HG03565 (cell line): ENCODE data around the gene HMCN1.
"Not testable (repeated sequence)": the region's sequence is repeated elsewhere in the genome, so short reads cannot be mapped to it uniquely, and the experiment has no call there.

Source experiments
- ATAC-seq: cut with Tn5 transposase; IDR thresholded peaks from one replicate; pipeline ENCODE4 v1.9.1; 2021; ENCODE audit warnings: mild to moderate bottlenecking, moderate library complexity; ENCODE audit not compliant: unreplicated experiment

The HMCN1 gene

GRCh38 chr1:186125511-186125910, 391.3 kb downstream of the HMCN1 start:
- no peak for ATAC-seq

DNA sequence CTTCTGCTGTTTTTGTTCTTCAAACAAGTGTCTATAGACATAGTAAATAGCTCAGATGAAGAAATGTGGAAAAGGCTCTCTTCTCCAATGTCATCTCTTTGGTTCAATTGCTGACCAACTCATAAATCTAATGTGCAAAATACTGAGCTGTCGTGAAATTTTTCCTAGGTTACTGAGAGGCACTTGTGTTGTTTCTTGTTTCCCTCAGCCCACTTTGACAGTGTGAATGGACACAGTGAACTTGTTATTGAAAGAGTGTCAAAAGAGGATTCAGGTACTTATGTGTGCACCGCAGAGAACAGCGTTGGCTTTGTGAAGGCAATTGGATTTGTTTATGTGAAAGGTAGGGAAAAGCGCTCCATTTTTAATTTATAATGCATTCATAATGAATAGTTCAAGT, 395.6 kb downstream of the HMCN1 start:
- ATAC-seq: no peak

DNA sequence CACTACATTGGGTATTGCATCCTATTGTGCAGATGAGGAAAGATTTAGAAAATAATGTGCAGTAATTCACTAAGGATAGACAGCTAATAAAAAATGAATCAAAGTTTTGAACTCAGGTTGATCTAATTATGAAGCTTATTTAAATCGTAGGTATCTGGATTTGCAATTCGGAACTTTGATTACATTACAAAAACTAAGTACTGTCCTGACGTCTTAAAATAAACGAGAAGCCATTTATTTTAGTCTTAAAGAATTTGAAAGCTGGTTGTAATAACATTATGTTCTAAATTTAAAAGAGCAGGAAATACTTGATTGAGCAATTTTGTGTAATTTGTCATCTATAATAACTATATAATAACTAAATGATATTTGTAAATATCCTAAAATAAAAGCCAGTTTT, 404.9 kb downstream of the HMCN1 start:
- no peak for ATAC-seq

- ATAC-seq: no peak
Observed at GRCh38 chr1:186139701-186140100, 405.5 kb downstream of the HMCN1 start.

DNA sequence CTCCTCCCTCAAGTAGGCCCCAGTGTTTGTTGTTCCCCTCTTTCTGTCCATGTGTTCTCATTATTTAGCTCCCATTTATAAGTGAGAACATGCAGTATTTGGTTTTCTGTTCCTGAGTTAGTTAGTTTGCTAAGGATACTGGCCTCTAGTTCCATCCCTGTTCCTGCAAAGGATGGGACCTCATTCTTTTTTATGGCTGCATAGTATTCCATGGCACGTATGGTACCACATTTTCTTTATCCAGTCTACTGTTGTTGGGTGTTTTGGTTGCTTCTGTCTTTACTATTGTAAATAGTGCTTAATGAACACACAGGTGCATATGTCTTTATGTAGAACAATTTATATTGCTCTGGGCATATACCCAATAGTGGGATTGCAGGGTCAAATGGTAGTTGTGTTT, 408.0 kb downstream of the HMCN1 start:
- ATAC-seq: no peak

GRCh38 chr1:186142916-186143315, 408.7 kb downstream of the HMCN1 start:
- ATAC-seq: no peak

DNA sequence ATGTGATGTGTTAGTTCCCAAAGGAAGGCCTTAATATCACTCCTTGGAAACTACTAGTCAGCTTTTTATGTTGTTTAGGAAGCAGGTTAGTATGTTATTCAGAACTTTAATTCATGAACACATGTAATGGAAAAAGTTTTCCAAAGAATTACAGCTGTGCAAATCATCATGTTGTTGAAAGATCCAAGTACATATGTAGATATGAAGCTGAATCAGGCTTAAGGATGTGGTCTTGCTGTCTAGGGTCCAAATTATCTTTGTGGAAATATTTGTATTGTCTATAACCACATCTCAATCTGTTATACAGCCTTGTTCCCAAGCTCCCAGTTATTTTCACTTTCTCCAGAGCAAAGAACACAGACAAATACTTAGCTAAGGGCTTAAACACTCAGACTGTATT, 409.3 kb downstream of the HMCN1 start:
- ATAC-seq: no peak

GRCh38 chr1:186144505-186144904, 410.3 kb downstream of the HMCN1 start:
- no peak for ATAC-seq

DNA sequence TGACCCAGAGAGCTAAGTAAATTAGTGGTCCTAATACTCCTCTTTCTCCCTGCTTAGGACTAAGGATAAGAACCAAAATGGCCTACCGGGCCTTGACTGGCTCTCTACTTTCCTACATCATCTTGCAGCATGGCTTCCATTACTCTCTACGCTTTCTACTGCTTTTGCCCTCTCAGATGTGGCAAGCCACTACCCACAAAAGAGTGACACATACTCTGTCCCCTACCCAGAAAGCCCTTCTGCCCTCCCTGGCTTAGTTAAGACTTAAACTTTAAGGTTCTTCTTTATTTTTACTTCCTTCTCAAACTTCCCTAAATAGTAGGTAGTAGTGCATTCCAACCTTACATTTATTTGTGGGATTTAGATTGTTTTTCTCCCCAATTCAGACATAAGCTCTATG, 412.8 kb downstream of the HMCN1 start:
- no peak for ATAC-seq

DNA sequence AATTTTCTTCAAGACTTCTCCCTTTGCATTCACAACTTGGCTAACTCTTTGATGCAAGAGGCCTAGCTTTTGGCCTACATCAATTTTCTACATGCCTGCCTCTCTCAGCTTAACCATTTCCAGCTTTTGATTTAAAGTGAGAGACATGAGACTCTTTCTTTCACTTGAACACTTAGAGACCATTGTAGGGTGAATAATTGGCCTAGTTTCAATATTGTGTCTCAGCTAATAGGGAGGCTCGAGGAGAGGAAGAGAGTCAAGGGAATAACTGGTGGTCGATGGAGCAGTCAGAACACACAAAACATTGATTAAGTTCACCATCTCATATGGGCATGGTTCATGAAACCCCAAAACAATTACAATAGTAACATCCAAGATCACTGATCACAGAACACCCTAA, 415.4 kb downstream of the HMCN1 start:
- no peak for ATAC-seq

DNA sequence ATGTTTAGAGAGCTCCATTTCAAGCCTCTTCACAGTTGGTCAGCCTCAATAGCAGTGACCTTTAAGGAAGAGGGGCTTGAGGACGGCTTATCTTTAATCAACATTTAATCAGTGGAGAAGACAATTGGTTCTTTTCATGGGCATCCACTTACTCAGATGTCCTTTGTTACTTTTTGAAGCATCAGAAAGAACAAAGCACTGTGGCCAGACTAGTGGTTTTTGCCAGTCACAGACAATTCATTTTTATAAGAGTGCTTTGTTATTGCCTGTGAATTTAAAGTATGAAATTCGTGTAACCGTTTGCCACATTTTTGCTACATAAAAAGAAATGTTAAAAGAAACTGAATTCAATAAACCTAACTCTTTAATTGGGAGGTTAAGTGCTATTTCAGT, 418.0 kb downstream of the HMCN1 start:
- ATAC-seq: no peak

- no peak for ATAC-seq
Observed at GRCh38 chr1:186152620-186153239, 418.5 kb downstream of the HMCN1 start.

DNA sequence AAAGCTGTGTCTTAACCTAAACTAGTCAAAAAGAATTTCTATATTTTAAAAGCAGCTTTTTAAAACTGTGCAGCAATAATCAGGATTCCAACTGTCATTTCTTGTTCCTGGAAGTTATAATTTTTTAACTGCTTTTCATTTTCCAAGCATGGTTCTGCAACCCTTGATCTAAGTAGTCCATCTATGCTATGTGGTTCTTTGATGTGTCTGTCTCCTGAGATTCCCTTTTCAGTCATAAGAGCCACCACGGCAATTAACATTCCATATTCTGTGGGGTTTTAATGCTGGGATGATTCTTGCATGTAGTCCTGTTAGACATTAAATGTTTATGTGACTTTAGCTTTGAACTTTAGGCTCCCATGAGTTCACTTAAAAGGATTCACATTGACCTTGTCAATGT, 420.5 kb downstream of the HMCN1 start:
- ATAC-seq: no peak

GRCh38 chr1:186155594-186155993, 421.4 kb downstream of the HMCN1 start:
- ATAC-seq: peak; percentile 68

DNA sequence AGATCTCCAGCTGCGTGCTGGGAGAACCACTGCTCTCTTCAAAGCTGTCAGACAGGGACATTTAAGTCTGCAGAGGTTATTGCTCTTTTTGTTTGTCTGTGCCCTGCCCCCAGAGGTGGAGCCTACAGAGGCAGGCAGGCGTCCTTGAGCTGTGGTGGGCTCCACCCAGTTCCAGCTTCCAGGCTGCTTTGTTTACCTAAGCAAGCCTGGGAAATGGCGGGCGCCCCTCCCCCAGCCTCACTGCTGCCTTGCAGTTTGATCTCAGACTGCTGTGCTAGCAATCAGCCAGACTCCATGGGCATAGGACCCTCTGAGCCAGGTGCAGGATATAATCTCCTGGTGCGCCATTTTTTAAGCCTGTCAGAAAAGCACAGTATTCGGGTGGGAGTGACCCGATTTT, 428.7 kb downstream of the HMCN1 start:
- not testable (repeated sequence) for ATAC-seq

GRCh38 chr1:186164773-186165172, 430.6 kb downstream of the HMCN1 start:
- ATAC-seq: no peak

GRCh38 chr1:186165303-186165702, 431.1 kb downstream of the HMCN1 start:
- ATAC-seq: no peak

GRCh38 chr1:186167096-186167668, 433.0 kb downstream of the HMCN1 start:
- ATAC-seq: no peak

GRCh38 chr1:186175588-186175987, 441.4 kb downstream of the HMCN1 start:
- ATAC-seq: no peak

DNA sequence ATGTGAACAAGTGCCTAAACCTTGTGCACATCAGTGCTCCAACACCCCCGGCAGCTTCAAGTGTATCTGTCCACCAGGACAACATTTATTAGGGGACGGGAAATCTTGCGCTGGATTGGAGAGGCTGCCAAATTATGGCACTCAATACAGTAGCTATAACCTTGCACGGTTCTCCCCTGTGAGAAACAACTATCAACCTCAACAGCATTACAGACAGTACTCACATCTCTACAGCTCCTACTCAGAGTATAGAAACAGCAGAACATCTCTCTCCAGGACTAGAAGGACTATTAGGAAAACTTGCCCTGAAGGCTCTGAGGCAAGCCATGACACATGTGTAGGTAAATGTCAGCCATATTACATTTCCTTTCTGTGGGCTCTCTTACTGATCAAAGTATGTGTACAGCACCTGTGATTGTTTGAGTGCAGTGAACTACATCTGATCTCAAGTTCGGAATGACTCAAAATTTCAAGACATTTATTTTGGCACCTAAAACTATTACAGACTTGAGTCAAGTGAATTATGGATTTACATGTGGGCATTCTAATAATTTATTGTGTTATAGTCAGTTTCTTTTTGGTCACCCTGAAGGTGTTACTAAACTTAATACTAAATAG, 444.3 kb downstream of the HMCN1 start:
- peak; percentile 68 for ATAC-seq

DNA sequence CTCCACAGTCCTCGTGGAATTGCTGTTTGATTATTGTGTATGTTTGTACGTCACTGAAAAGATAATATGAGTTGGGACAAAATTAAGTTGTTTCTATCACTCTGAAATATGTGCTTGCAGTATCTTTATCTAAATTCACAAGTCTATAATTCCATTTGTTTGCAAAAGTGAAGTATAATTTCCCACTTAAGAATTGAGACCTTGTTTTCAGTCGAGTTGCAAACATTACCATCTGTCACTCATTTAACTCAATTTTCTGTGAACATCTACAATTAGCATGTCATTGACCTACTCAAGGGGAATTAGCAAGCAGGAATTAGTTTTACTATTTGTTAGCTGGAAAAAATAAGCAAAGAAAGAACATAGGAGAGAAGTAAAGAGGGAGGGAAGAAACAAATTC, 445.0 kb downstream of the HMCN1 start:
- no peak for ATAC-seq

DNA sequence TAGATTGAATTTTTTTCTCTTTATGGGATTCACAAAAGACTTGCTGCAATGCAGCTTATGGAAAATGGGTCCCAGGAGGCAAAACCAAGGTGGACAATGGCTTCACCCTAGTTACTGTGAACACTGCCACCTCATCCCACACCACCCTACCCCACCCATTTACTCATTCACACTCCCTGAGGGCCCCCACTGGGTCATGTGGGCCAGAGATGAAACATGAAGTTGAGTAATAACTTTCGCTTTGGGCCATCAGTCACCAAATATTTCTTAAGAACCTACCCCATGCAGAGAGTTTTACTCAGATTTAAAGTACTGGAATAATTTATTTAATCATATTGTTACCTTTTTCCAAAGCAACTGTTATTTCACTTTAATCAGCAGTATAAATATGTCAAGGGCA, 449.0 kb downstream of the HMCN1 start:
- ATAC-seq: peak; percentile 40
